Measurements from ENCODE around the gene UBE2R2. TPM values are rescaled to one million over a fixed set of nuclear protein-coding genes. Genes with fewer than 3 reads are reported as not detected.

The UBE2R2 gene
- total and polyA plus RNA-seq, 10 of the 15 experiments (the other 5 are each of a cell fraction or from before 2014, with no cell fraction given): 7.2 to 32.8 (median 17.2) TPM

DNA sequence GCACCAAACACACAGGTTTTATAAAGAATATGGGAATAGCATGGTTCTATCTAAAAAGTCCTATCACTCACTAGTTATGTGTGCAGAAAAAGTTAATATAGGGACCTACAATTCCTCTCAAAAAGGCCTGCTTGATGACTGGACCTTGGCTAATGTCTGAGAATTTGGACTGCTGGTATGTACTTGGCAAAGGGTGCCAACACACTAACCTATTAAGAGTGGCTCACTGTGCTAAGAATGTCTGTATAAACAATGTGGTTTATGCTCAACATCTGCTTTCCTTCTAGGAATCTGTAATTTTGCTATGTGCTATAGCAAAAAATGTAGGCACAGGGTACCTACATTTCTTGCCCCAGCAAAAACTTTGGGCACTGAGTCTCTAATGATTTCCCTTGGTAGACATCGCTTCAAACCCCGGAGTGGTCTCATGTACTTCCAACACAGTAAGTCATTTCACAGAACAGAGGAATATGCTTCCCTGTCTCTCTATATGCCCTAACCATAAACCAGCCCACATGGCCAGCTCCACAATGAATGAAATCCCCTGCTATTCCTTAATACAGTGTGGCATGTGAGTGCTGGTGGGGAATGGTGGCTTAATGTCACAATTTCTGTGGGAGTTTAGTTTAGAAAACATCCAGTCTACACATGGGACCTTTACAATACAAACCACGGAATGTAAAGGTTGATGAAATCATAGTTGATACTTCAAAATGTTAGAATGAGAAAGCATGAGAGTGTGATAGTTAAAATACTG, 130.0 kb downstream of the UBE2R2 start (continued):
- TF ChIP-seq, protein P1, sequence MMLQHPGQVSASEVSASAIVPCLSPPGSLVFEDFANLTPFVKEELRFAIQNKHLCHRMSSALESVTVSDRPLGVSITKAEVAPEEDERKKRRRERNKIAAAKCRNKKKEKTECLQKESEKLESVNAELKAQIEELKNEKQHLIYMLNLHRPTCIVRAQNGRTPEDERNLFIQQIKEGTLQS (IDR thresholded peaks at IDR 0.05; ENCODE audit: borderline replicate concordance, extremely low read depth, low read depth, low read length): no peak
- no peak for TF ChIP-seq STAT1 (conservative IDR thresholded peaks at IDR 0.05)
- TF ChIP-seq ZNF207 (IDR thresholded peaks at IDR 0.05; ENCODE audit: borderline replicate concordance): no peak
- no peak for TF ChIP-seq NFXL1 (IDR thresholded peaks at IDR 0.05; ENCODE audit: borderline replicate concordance)
- no peak for TF ChIP-seq ZNF384 (IDR thresholded peaks at IDR 0.05; ENCODE audit: borderline replicate concordance, low read depth, low read length)
- TF ChIP-seq IKZF1 (conservative IDR thresholded peaks at IDR 0.05): no peak
- TF ChIP-seq NFIC (IDR thresholded peaks at IDR 0.05; ENCODE audit: low read depth, low read length): no peak

DNA sequence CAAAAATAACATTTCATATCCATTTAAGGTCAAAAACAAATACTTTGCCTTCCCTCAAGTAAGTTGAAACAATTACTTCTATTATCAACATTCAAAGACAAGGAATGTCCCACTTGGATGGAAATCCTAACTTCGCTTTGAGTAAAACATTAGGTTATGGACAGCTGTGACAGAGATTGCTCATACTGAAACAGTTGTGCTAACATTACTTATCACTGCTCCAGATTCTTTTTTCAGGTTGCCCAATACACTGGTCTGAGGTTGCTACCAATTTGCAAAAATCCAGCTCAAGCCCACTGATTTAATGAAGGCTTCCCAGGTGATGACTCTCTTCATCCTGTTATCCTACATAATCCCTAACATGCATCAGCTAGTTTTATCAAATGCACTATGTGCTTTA, 133.4 kb downstream of the UBE2R2 start:
- no TSS peak for BruUV-seq (replicated peaks)
- ATAC-seq (no peak), DNase-seq (ENCODE audit: low read depth, low spot score) (no peak), FAIRE-seq (no peak)
- in situ Hi-C loops (cut with MboI): no loop called here
- no peak overlapping the region for H2AFZ ChIP-seq (ENCODE audit: control insufficient read depth, low read depth, low read length)
- H3K4me3 ChIP-seq: no peak overlapping the region
- no peaks in the 10 kb centered on the region for H4K20me1 ChIP-seq (ENCODE audit: control insufficient read depth, insufficient read depth)
- ChIA-PET SMC1A (ENCODE audit: uncharacterized antibody, unreplicated experiment) (interaction anchor here (1.5 kb wide), 1 partner anchor 13 kb away, joined by 3 read pairs; no protein-coding TSS in a partner anchor), CTCF (interaction anchor here (2.8 kb wide), 1 partner anchor 137 kb away, joined by 12 read pairs; no protein-coding TSS in a partner anchor), RAD21 (ENCODE audit: unreplicated experiment) (no interaction called here), POLR2A (no interaction called here)
- peaks cover 6 to 28% of the 10 kb centered on the region in 2 experiments for H3K36me3 ChIP-seq (ENCODE audit: control insufficient read depth in 2 of 2, insufficient read depth in 2 of 2, low read length in 1 of 2)
- H3K4me1 ChIP-seq (ENCODE audit: control insufficient read depth, insufficient read depth, low read length): no peaks in the 10 kb centered on the region
- WGBS (ENCODE audit: insufficient coverage, insufficient replicate concordance, low lambda C conversion rate, missing lambda C conversion rate): 95% methylated on average over 1 of the region's 1 CpG
- intact Hi-C loops (cut with micrococcal nuclease; ENCODE audit: unreplicated experiment): no loop called here
- H3K27ac ChIP-seq (ENCODE audit: control insufficient read depth, insufficient read depth): no peak overlapping the region
- H3K9ac ChIP-seq (ENCODE audit: control insufficient read depth, insufficient read depth, low read length): no peak overlapping the region
- H3K4me2 ChIP-seq (ENCODE audit: control insufficient read depth, insufficient read depth): no peak overlapping the region
- H3K79me2 ChIP-seq (ENCODE audit: control insufficient read depth, insufficient read depth, low read length): no peaks in the 10 kb centered on the region
- TF ChIP-seq, protein P2, sequence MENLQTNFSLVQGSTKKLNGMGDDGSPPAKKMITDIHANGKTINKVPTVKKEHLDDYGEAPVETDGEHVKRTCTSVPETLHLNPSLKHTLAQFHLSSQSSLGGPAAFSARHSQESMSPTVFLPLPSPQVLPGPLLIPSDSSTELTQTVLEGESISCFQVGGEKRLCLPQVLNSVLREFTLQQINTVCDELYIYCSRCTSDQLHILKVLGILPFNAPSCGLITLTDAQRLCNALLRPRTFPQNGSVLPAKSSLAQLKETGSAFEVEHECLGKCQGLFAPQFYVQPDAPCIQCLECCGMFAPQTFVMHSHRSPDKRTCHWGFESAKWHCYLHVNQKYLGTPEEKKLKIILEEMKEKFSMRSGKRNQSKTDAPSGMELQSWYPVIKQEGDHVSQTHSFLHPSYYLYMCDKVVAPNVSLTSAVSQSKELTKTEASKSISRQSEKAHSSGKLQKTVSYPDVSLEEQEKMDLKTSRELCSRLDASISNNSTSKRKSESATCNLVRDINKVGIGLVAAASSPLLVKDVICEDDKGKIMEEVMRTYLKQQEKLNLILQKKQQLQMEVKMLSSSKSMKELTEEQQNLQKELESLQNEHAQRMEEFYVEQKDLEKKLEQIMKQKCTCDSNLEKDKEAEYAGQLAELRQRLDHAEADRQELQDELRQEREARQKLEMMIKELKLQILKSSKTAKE (IDR thresholded peaks at IDR 0.05; ENCODE audit: low read depth, poor library complexity, severe bottlenecking): no peak
- no peak for TF ChIP-seq HDGF (IDR thresholded peaks at IDR 0.05)
- TF ChIP-seq, protein P3, sequence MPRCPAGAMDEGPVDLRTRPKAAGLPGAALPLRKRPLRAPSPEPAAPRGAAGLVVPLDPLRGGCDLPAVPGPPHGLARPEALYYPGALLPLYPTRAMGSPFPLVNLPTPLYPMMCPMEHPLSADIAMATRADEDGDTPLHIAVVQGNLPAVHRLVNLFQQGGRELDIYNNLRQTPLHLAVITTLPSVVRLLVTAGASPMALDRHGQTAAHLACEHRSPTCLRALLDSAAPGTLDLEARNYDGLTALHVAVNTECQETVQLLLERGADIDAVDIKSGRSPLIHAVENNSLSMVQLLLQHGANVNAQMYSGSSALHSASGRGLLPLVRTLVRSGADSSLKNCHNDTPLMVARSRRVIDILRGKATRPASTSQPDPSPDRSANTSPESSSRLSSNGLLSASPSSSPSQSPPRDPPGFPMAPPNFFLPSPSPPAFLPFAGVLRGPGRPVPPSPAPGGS (IDR thresholded peaks at IDR 0.05; ENCODE audit: borderline replicate concordance, insufficient read depth, low read depth, low read length, poor library complexity, severe bottlenecking): peak; percentile 36
- H3K9me3 ChIP-seq (replicated peaks; ENCODE audit: control insufficient read depth, insufficient read depth, low read length): no peaks in the 10 kb centered on the region
- H3K27me3 ChIP-seq (replicated peaks in 1 of 2; ENCODE audit: control insufficient read depth in 2 of 2, insufficient read depth in 2 of 2, low read length in 1 of 2): no peaks in the 10 kb centered on the region

All from GM12878 (cell line).